Testis (tissue), 2 donors: ENCODE results near the gene PTPRCAP.

ENCODE experiments used
- POLR2A ChIP-seq: fragments of 450-650 bp; IDR thresholded peaks from one replicate; pipeline ENCODE4 v1.6.1; 2017; ENCODE audit warnings: antibody characterized with exemption, mild to moderate bottlenecking, moderate library complexity
- TF ChIP-seq, protein P1 (sequence below), 3 experiments: fragments of 450-650 bp in 2 of 3; fragments of 200-600 bp in 1 of 3; sonication (generic) in 1 of 3; IDR thresholded peaks; one replicate each; pipeline ENCODE4 v1.5.1; 2016 to 2019; ENCODE audit warnings: antibody characterized with exemption in 3 of 3, mild to moderate bottlenecking in 2 of 3, moderate library complexity in 1 of 3

DNA sequence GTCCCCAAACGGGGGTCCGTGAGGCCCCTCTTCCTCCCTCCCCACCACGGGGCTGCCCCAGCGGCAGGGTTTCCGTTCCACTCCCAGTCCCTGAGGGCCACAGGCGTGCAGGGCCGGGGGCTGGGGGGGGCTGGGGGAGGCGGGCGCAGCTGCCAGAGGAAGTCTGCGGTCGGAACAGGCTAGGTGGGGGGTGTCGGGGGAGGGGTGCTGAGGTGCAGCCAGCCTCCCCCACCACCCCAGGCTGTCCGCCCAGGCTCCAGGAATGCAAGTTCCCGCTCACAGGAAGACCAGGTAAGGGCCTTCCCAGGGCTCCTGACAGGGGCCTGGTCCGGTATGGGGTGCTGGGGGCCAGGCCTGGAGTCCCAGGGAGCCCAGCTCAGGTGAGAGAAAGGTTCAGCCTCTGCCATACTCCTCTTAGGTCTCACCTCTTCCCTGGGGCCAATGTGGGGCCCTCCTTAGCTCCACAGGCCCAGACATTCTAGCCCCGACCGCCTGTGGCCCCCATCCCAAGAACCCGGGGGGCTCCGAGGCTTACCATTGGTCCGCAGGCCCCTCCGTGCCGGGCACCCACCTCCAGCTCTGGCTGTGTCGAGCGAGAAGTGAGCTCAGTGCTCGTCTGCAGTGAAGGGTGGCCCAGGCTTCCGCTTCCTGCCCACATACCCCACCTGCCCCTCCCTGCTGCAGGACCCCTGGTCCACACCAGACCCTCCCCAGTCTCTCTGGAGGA lies at the start of gene PTPRCAP:
- no peak for TF ChIP-seq POLR2A
- TF ChIP-seq, protein P1, sequence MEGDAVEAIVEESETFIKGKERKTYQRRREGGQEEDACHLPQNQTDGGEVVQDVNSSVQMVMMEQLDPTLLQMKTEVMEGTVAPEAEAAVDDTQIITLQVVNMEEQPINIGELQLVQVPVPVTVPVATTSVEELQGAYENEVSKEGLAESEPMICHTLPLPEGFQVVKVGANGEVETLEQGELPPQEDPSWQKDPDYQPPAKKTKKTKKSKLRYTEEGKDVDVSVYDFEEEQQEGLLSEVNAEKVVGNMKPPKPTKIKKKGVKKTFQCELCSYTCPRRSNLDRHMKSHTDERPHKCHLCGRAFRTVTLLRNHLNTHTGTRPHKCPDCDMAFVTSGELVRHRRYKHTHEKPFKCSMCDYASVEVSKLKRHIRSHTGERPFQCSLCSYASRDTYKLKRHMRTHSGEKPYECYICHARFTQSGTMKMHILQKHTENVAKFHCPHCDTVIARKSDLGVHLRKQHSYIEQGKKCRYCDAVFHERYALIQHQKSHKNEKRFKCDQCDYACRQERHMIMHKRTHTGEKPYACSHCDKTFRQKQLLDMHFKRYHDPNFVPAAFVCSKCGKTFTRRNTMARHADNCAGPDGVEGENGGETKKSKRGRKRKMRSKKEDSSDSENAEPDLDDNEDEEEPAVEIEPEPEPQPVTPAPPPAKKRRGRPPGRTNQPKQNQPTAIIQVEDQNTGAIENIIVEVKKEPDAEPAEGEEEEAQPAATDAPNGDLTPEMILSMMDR (IDR thresholded peaks at IDR 0.05), result no peak
